AG09309 (cell line): ENCODE results near the gene IL1RN.

Experiments
- DNase-seq: peaks from one replicate; pipeline ENCODE4 v3.0.0-alpha.2; 2010; ENCODE audit warnings: low read depth
- H3K4me3 ChIP-seq: 2 replicates; pipeline ENCODE4 v1.5.1; 2011; ENCODE audit warnings: mild to moderate bottlenecking, low read depth, low read length, moderate library complexity; ENCODE audit not compliant: control insufficient read depth
- CTCF ChIP-seq: IDR thresholded peaks from 2 replicates; pipeline ENCODE4 v1.5.1; 2011; ENCODE audit warnings: mild to moderate bottlenecking, low read depth, low read length, inconsistent platforms; ENCODE audit not compliant: insufficient read depth, control insufficient read depth; ENCODE audit errors: missing control alignments

Gene IL1RN

DNA sequence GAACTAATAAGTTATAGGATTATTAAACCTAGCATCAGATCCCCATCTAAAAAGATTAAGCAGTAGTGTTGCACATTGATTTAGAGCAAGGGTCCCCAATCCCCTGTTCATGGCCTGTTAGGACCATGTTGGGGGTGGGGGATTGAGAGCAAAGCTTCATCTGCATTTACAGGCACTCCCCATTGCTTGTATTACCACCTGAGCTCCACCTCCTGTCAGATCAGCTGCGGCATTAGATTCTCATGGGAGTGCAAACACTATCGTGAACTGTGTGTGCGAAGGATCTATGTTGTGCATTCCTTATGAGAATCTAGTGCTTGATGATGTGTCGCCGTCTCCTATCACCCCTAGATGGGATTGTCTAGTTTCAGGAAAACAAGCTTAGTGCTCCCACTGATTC is 27.9 kb downstream of the IL1RN start:
- TF ChIP-seq CTCF: no peak
- no peak overlapping the region for H3K4me3 ChIP-seq
- DNase-seq: no peak

GRCh38 chr2:113156278-113157117 is 29.1 kb downstream of the IL1RN start:
- no peak for DNase-seq
- no peak overlapping the region; the same call in 1 of the 2 replicates for H3K4me3 ChIP-seq
- no peak for TF ChIP-seq CTCF

GRCh38 chr2:113157118-113157896 is 29.9 kb downstream of the IL1RN start:
- H3K4me3 ChIP-seq: peak overlapping the region; percentile 38
- DNase-seq: no peak
- no peak for TF ChIP-seq CTCF

DNA sequence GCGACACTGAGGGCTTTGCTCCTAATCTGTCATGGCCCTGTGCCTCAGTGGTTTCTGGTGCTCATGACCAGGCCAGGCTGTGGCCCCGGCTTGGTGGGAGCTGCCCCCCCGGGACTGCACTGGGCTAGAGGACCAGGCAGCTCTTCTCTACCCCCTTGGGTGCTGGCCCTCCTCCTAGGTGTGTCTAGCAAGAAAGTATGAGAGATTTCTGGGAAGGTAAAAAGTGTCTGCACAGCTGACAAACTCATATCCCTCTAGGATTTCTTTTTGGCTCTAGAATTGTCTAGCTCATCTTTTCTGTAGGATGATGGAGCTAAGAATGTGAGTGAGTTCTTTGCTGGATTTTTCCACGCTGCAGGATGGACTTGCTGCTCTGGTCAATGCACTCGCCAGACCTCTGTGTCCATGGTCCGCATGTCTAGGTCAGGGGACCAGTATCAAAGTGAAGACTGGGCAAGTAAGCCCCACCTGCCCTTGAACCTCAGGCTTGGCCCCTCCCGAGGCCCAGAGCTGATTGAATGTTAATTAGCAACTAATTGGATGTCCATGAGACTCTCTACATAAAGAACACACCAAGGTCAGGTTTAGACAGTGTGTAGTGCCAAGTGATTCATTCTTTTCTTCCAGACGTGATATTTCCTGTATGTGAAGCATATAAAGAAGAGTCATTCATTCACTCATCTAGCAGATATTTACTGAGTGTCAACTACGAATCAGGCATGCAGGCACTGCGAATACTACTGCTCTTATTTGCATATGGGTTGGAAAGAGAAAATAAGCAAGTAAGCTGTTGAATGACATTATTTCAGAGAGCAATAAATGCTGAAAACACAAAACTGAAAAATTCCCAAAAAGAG is 30.7 kb downstream of the IL1RN start:
- no peak for TF ChIP-seq CTCF
- peak overlapping the region; percentile 38 for H3K4me3 ChIP-seq
- DNase-seq: no peak

DNA sequence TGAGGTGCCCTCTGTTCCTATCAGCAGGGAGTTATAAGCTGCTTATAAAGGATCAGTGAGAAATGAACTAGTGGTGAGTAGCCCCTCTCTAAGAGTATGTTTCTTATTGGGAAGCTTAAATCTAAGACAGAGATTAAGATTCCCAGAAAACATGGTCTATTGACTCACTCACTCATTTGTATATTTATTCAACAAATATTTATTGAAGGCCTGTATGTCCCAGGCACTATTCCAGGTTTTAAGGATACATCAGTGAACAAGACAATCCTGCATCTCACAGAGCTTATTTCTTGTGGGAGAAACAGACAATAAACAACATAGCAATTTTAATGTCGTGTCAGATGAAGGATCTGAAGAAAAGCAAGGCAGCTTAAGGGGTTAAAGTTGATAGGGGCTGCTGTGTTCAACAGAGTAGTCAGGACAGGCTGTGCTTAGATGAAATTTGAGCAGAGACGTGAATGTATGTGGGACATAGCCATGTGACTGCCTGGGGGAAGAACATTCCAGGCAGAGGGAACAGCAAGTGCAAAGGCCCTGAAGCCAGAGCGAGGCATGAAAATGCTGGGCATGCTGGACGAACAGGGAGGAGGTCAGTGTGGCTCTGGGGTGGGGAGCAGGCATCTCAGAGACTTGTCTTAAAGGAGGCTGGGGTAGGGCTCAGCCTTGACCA is 31.6 kb downstream of the IL1RN start:
- H3K4me3 ChIP-seq: no peak overlapping the region
- TF ChIP-seq CTCF: no peak
- DNase-seq: no peak

DNA sequence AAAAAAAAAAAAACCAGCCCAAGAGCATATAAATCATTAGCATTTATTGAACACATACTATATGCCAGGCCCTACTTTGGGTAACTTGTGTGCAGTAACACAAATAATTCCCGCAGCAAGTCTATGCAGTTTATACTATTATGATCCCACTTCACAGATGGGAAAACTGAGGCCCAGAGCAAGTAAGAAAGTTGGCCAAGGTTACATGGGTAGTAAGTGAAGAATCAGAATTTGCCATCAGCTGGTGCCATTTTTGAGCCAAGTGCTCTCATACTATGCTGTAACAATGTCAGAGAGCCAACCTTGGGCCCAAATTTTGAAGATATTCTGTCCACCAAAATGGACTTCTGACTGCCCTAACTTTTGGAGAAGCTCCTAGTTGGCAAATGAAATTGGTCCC is 32.9 kb downstream of the IL1RN start:
- no peak for DNase-seq
- TF ChIP-seq CTCF: no peak
- H3K4me3 ChIP-seq: no peak overlapping the region
